ENCODE measurements around the gene MAS1. TPM values are rescaled to one million over a fixed set of nuclear protein-coding genes. Genes with fewer than 3 reads are reported as not detected.
"Not testable (repeated sequence)": the region's sequence is repeated elsewhere in the genome, so short reads cannot be mapped to it uniquely, and the experiment has no call there.

The MAS1 gene
- not detected in 2 replicates for total RNA-seq

- H3K27me3 Mint-ChIP-seq = peaks cover 44% of the 10 kb centered on the region
- no peaks in the 10 kb centered on the region for H3K4me1 Mint-ChIP-seq
- no peaks in the 10 kb centered on the region for H3K36me3 Mint-ChIP-seq (ENCODE audit: low read depth)
- no peak within 1 kb of the TSS for H3K4me3 Mint-ChIP-seq
- no peaks in the 10 kb centered on the region for H3K9me3 Mint-ChIP-seq
- intact Hi-C loops (cut with micrococcal nuclease) = no loop called here
- H3K27ac Mint-ChIP-seq = no peak within 1 kb of the TSS
- no peak for DNase-seq
Observed at GRCh38 chr6:159890792-159891191, at the start of gene MAS1. TSS of gene MAS1 (plus strand) at chr6:159890988. CDS start at chr6:159906956, 15,968 bp downstream.

DNA sequence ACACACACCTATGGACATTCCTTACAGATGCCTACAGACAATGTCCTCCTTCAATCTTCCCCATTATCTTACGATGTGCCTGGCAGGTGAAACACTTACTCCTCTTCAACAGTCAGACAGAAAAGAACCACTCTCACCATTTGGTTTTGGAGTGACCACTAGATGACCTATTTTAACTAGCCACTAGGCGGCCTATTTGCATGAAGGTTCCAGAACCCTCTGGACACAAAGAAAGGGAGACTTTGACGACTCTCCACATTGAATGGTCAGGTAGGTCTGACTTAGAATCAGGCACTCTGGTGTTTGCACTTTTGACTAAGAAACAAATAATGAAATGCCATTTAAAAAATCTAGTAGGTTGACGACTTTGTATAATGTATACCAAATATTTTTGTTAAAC lies 48.8 kb upstream of the MAS1 start:
- no peak for DNase-seq
- peaks cover 15% of the 10 kb centered on the region for H3K27me3 Mint-ChIP-seq
- no peaks in the 10 kb centered on the region for H3K4me1 Mint-ChIP-seq
- intact Hi-C loops (cut with micrococcal nuclease) = no loop called here
- H3K9me3 Mint-ChIP-seq = no peaks in the 10 kb centered on the region
- H3K27ac Mint-ChIP-seq = no peak overlapping the region
- no peak overlapping the region for H3K4me3 Mint-ChIP-seq
- no peaks in the 10 kb centered on the region for H3K36me3 Mint-ChIP-seq (ENCODE audit: low read depth)

DNA sequence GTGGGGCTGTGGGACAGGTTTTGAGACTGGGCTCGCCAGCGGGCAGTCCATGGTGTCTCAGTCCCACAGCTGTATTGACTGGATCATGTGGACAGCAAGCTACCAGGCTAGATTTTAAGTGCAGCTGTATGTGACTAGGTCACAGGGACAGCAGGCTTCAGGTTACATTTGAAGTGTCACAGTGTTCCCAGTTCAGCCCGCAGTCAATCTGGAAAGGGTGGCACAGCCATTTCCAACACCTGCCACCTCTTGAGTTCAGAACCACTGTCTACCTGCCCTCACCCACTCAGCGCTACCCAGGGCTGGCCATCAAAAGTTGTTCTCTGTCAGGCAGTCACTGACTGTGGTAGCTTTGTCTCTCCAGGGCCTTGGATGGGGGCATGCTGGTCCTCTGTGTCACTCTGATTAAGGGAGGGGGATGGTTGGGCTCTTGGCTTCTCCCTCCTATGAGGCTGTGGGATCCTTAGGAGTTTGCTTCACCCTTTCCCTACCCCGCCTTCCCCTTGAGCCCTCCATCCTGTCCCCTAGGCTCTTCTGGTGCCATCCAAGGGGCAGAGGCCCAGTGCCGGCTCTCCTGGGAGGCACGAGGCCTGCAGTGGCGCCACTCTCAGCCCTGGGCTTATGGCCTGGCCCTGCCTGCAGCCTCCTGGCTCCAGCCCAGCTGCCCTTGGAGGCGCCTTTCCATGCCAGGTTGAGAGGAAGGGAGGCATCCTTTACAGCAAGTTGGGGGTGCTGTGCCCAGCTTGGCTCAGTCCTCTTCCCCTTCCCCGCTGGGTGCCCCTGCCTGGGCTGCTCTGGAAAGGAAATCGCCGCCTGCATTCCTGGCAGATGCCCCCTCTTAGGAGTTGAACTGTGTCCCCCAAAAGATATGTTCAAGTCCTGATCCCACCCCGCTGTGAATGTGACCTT lies 45.8 kb upstream of the MAS1 start:
- Mint-ChIP-seq H3K4me1 (no peaks in the 10 kb centered on the region), H3K27me3 (peaks cover 13% of the 10 kb centered on the region), H3K9me3 (peaks cover 4% of the 10 kb centered on the region), H3K27ac (no peak overlapping the region), H3K4me3 (no peak overlapping the region), H3K36me3 (ENCODE audit: low read depth) (no peaks in the 10 kb centered on the region)
- no peak for DNase-seq
- intact Hi-C loops (cut with micrococcal nuclease) = no loop called here

DNA sequence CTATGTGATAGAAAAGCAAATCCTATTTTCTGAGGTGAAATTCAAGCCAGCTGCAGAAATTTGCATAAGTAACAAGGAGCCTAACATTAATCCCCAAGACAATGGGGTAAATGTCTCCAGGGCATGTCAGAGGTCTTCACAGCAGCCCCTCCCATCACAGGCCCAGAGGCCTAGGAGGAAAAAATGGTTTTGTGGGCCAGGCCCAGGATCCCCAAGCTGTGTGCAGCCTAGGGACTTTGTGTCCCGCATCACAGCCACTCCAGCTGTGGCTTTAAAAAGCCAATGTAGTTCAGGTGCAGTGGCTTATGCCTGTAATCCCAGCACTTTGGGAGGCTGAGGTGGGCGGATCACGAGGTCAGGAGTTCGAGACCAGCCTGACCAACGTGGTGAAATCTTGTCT lies 42.2 kb upstream of the MAS1 start:
- intact Hi-C loops (cut with micrococcal nuclease); H3K9me3 Mint-ChIP-seq: not testable (repeated sequence)

DNA sequence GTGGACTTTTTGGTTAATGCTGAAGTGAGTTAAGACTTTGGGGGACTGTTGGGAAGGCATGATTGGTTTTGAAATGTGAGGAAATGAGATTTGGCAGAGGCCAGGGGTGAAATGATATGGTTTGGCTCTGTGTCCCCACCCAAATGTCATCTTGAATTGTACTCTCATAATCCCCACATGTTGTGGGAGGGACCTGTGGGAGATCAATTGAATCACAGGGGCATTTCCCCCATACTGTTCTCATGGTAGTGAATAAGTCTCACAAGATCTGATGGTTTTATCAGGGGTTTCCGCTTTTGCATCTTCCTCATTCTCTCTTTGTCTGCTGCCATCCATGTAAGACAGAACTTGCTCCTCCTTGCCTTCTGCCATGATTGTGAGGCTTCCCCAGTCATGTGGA lies 40.9 kb upstream of the MAS1 start:
- not testable (repeated sequence) for H3K4me3 Mint-ChIP-seq; H3K27ac Mint-ChIP-seq; DNase-seq; H3K36me3 Mint-ChIP-seq (ENCODE audit: low read depth); H3K4me1 Mint-ChIP-seq; H3K9me3 Mint-ChIP-seq
- peaks cover 11% of the 10 kb centered on the region for H3K27me3 Mint-ChIP-seq
- intact Hi-C loops (cut with micrococcal nuclease) = loop anchor here (5.0 kb wide), 1 partner anchor 158 kb away; the partner anchor contains the start of gene SOD2

More for the DNA sequence above, 42.2 kb upstream of the MAS1 start:
- DNase-seq; H3K4me3 Mint-ChIP-seq; H3K27me3 Mint-ChIP-seq; H3K36me3 Mint-ChIP-seq (ENCODE audit: low read depth); H3K27ac Mint-ChIP-seq; H3K4me1 Mint-ChIP-seq: not testable (repeated sequence)

DNA sequence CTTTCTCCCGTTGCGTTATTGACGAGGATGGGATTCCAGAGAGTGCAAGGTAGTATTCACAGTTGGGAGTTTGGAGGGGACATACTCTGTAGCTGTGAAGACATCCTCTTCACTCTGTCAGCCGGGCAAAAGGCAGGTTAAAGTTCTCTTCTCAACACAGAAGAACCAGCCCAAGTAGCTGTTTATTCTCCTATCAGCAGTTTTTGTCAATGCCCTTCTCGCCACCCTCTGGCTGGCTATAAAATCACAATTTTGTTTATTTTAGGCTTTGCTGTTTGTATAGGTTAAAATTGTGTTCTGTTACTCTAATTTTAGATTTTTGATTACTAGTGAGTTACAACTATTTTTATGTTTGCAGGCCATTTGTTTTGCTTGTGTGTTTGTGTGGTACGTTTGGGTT lies 37.9 kb upstream of the MAS1 start:
- H3K4me3 Mint-ChIP-seq = no peak overlapping the region
- H3K9me3 Mint-ChIP-seq = peaks cover 6% of the 10 kb centered on the region
- DNase-seq = peak; percentile 72
- intact Hi-C loops (cut with micrococcal nuclease) = loop anchor here (5.0 kb wide), 1 partner anchor 161 kb away; the partner anchor contains the start of gene SOD2
- H3K4me1 Mint-ChIP-seq = no peaks in the 10 kb centered on the region
- H3K36me3 Mint-ChIP-seq (ENCODE audit: low read depth) = no peaks in the 10 kb centered on the region
- no peak overlapping the region for H3K27ac Mint-ChIP-seq
- H3K27me3 Mint-ChIP-seq = peaks cover 33% of the 10 kb centered on the region

- peaks cover 37% of the 10 kb centered on the region for H3K27me3 Mint-ChIP-seq
- H3K27ac Mint-ChIP-seq = no peak overlapping the region
- H3K36me3 Mint-ChIP-seq (ENCODE audit: low read depth) = no peaks in the 10 kb centered on the region
- intact Hi-C loops (cut with micrococcal nuclease) = loop anchor here (5.0 kb wide), 1 partner anchor 161 kb away; the partner anchor contains the start of gene SOD2
- H3K9me3 Mint-ChIP-seq = peaks cover 5% of the 10 kb centered on the region
- H3K4me1 Mint-ChIP-seq = no peaks in the 10 kb centered on the region
- no peak overlapping the region for H3K4me3 Mint-ChIP-seq
- no peak for DNase-seq
Observed at GRCh38 chr6:159853754-159854153, 37.0 kb upstream of the MAS1 start.

GRCh38 chr6:159854959-159855358 lies 35.8 kb upstream of the MAS1 start:
- Mint-ChIP-seq H3K9me3 (peaks cover 5% of the 10 kb centered on the region), H3K27me3 (peaks cover 41% of the 10 kb centered on the region), H3K4me1 (no peaks in the 10 kb centered on the region), H3K36me3 (ENCODE audit: low read depth) (no peaks in the 10 kb centered on the region), H3K4me3 (no peak overlapping the region), H3K27ac (no peak overlapping the region)
- no peak for DNase-seq
- intact Hi-C loops (cut with micrococcal nuclease) = loop anchor here (5.0 kb wide), 1 partner anchor 163 kb away; the partner anchor contains the start of gene SOD2

GRCh38 chr6:159858259-159858658 lies 32.5 kb upstream of the MAS1 start:
- peaks cover 13% of the 10 kb centered on the region for H3K4me1 Mint-ChIP-seq
- no peak for DNase-seq
- no peaks in the 10 kb centered on the region for H3K36me3 Mint-ChIP-seq (ENCODE audit: low read depth)
- no peak overlapping the region for H3K27ac Mint-ChIP-seq
- peaks cover 46% of the 10 kb centered on the region for H3K27me3 Mint-ChIP-seq
- peaks cover 5% of the 10 kb centered on the region for H3K9me3 Mint-ChIP-seq
- intact Hi-C loops (cut with micrococcal nuclease) = no loop called here
- no peak overlapping the region for H3K4me3 Mint-ChIP-seq

DNA sequence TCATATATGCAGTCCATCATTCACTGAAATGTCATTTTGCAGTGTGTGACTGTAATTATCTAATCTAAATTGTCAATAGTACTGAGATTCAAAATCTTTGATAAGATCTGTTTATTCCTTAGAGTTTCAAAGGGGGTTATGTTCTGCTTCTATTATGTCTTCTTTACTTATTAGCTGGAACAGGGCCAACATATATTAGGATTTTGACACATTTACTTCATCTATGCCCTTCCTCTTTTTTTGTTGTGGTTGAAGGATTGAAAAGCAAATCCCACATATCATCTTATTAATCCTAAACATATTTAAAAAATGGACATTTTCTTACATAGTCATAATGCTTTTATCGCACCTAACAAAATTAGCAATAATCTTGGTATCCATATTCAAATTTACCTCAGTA lies 30.3 kb upstream of the MAS1 start:
- Mint-ChIP-seq H3K9me3 (peaks cover 5% of the 10 kb centered on the region), H3K36me3 (ENCODE audit: low read depth) (no peaks in the 10 kb centered on the region), H3K27ac (no peak overlapping the region), H3K4me1 (peaks cover 13% of the 10 kb centered on the region), H3K27me3 (peaks cover 39% of the 10 kb centered on the region), H3K4me3 (no peak overlapping the region)
- no peak for DNase-seq
- intact Hi-C loops (cut with micrococcal nuclease) = loop anchor here (5.0 kb wide), 2 partner anchors 242 to 597 kb away; no protein-coding TSS in a partner anchor

DNA sequence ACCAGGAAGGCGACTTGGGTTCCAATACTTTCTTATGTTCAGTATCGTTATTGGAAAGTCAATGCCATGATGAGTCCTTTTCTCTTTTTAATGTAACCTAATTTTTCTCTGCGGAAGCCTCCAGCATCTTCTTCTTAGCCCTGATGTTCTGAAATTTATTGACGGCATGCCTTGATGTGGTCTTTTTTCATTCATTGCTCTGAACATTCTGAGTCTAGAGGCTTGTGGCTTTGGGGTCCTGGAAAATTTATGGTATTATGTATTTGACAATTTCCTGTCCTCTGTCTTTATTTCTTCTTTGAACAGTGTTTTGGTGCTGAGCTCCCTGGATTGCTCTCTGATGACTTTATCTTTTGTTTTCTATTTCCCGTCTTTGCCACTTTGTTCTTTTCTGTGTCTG lies 28.7 kb upstream of the MAS1 start:
- Mint-ChIP-seq H3K27me3 (peaks cover 26% of the 10 kb centered on the region), H3K36me3 (ENCODE audit: low read depth) (no peaks in the 10 kb centered on the region), H3K4me1 (peaks cover 13% of the 10 kb centered on the region), H3K4me3 (peak overlapping the region; percentile 21), H3K9me3 (peaks cover 4% of the 10 kb centered on the region), H3K27ac (no peak overlapping the region)
- DNase-seq = no peak
- intact Hi-C loops (cut with micrococcal nuclease) = loop anchor here (5.0 kb wide), 2 partner anchors 240 to 595 kb away; no protein-coding TSS in a partner anchor

- peak; percentile 75 for DNase-seq
- intact Hi-C loops (cut with micrococcal nuclease) = loop anchor here (1.0 to 5.0 kb wide), 3 partner anchors 78 to 594 kb away; no protein-coding TSS in a partner anchor
- Mint-ChIP-seq H3K27me3 (peaks cover 15% of the 10 kb centered on the region), H3K4me1 (peaks cover 13% of the 10 kb centered on the region)
- not testable (repeated sequence) for H3K9me3 Mint-ChIP-seq; H3K4me3 Mint-ChIP-seq; H3K27ac Mint-ChIP-seq; H3K36me3 Mint-ChIP-seq (ENCODE audit: low read depth)
Observed at GRCh38 chr6:159863341-159863740, 27.4 kb upstream of the MAS1 start.

DNA sequence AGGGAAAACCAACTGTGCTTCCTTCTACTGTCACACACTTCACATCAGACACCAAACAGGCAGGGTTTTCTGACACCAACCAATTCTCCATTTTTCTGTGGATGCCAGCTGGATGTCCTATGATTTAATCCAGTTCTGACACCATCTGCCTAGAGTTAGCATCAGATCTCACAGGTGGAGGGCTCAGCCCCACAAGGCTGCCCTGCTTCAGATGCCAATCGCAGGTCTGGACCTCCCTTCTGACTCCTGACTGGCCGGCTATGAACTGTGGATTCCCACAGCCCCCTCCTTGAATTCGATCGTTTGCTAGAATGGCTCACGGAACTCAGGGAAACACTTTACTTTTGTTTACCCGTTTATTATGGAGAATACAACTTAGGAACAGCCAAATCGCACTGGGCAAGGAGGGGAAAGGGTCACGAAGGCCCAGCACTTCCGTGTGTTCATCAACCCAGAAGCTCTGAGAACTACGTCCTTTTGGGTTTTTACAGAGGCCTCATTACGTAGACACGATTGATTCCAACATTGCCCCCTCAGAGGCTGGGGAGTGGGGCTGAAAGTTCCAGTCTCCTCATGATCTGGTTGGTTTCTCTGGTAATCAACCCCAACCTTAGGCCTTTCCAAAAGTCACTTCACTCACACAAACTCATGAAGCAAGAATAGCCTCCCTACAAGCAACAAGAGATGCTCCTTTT lies 25.4 kb upstream of the MAS1 start:
- Mint-ChIP-seq H3K27ac (no peak overlapping the region), H3K4me1 (peaks cover 13% of the 10 kb centered on the region), H3K36me3 (ENCODE audit: low read depth) (no peaks in the 10 kb centered on the region), H3K27me3 (peaks cover 12% of the 10 kb centered on the region), H3K4me3 (no peak overlapping the region), H3K9me3 (no peaks in the 10 kb centered on the region)
- no peak for DNase-seq
- intact Hi-C loops (cut with micrococcal nuclease) = no loop called here

All from activated CD4-positive, alpha-beta T cell treated with anti-CD3 and anti-CD28 coated beads, Interleukin-2, amount 10 ng/mL, durations not matched to agents 24 days and 14 days (primary cell).